SK-N-MC (cell line): Measurements from ENCODE around the gene HINT2.

Source experiments
- EZH2 ChIP-seq: fragments of 200-600 bp; sonication (generic); IDR thresholded peaks from one replicate; pipeline ENCODE4 v1.6.1; 2017; ENCODE audit warnings: antibody characterized with exemption
- FOXP2 ChIP-seq: optimal IDR thresholded peaks from 2 replicates; pipeline ENCODE3; 2011; ENCODE audit warnings: mild to moderate bottlenecking, moderate library complexity; ENCODE audit not compliant: insufficient read depth; ENCODE audit errors: extremely low read length, control extremely low read depth
- POLR2AphosphoS5 ChIP-seq: IDR thresholded peaks from 2 replicates; pipeline ENCODE4 v1.6.1; 2012; ENCODE audit warnings: mild to moderate bottlenecking, low read depth, low read length, borderline replicate concordance

GRCh38 chr9:35831040-35831439, 16.2 kb upstream of the HINT2 start:
- TF ChIP-seq EZH2, result no peak
- TF ChIP-seq POLR2AphosphoS5, result no peak
- TF ChIP-seq FOXP2, result no peak
